H1 (cell line): ENCODE measurements around the gene DIDO1. TPM values are rescaled to one million over a fixed set of nuclear protein-coding genes. Genes with fewer than 3 reads are reported as not detected.

Experiments
- CTCF ChIA-PET: fragments of 300-600 bp; sonication (Branson Sonifier 250); formaldehyde crosslinking; loops from one replicate; lab custom pipeline; 2021; ENCODE audit not compliant: partially characterized antibody; lab: Charles Lee
- POLR2A ChIA-PET: fragments of 300-600 bp; sonication (Branson Sonifier 250); formaldehyde crosslinking; loops from one replicate; lab custom pipeline; 2021; ENCODE audit warnings: inconsistent platforms; ENCODE audit not compliant: partially characterized antibody; lab: Charles Lee
- DNase-seq, 2 experiments: peaks; one replicate each; pipeline versions ENCODE4 v3.0.0 to v3.0.0-alpha.2; 2010 to 2022; ENCODE audit warnings: low spot score in 2 of 2, low read depth in 1 of 2, mixed read lengths in 1 of 2
- FAIRE-seq: peaks from 2 replicates; lab custom pipeline; 2011; peaks lifted over from hg19 to GRCh38; lab: Jason Lieb, UNC
- H2AFZ ChIP-seq: 2 replicates; pipeline ENCODE4 v1.8.1; 2012; ENCODE audit warnings: low read length, inconsistent platforms
- H2AK5ac ChIP-seq: 2 replicates; pipeline ENCODE4 v1.6.1; 2013; ENCODE audit warnings: low read depth, low read length
- H2BK120ac ChIP-seq: replicated peaks from 2 replicates; pipeline ENCODE3; 2013; ENCODE audit warnings: low read depth, low read length, inconsistent platforms
- H2BK12ac ChIP-seq: 2 replicates; pipeline ENCODE4 v1.6.1; 2013; ENCODE audit warnings: low read depth, low read length
- H2BK15ac ChIP-seq: 2 replicates; pipeline ENCODE4 v1.6.1; 2013; ENCODE audit warnings: low read length
- H2BK20ac ChIP-seq: 2 replicates; pipeline ENCODE4 v1.6.1; 2013; ENCODE audit warnings: low read length
- H2BK5ac ChIP-seq: 2 replicates; pipeline ENCODE4 v1.6.1; 2013; ENCODE audit warnings: low read depth, low read length
- H3K14ac ChIP-seq: 2 replicates; pipeline ENCODE4 v1.6.1; 2013; ENCODE audit warnings: inconsistent platforms; ENCODE audit not compliant: insufficient read length
- H3K18ac ChIP-seq: 2 replicates; pipeline ENCODE4 v1.6.1; 2013; ENCODE audit warnings: low read length; ENCODE audit errors: extremely low read depth
- H3K23ac ChIP-seq: 2 replicates; pipeline ENCODE4 v1.6.1; 2013; ENCODE audit warnings: inconsistent platforms; ENCODE audit not compliant: insufficient read length
- H3K23me2 ChIP-seq: 2 replicates; pipeline ENCODE4 v1.6.1; 2013; ENCODE audit warnings: low read depth, low read length
- H3K27ac ChIP-seq: 2 replicates; pipeline ENCODE4 v1.6.1; 2011; ENCODE audit warnings: low read depth, low read length, inconsistent platforms
- H3K27me3 ChIP-seq, 4 experiments: replicated peaks in 1 of 4; 1 replicate in 1 of 4; 2 replicates in 3 of 4; pipeline versions ENCODE4 v1.6.1 to v1.8.1; 2011 to 2013; ENCODE audit warnings: low read length in 3 of 4, mild to moderate bottlenecking in 3 of 4, inconsistent platforms in 2 of 4, mixed read lengths in 2 of 4, moderate library complexity in 1 of 4; ENCODE audit not compliant: control insufficient read depth in 3 of 4, insufficient read depth in 3 of 4; ENCODE audit errors: extremely low read depth in 1 of 4
- H3K36me3 ChIP-seq, 4 experiments: 2 replicates each; pipeline versions ENCODE4 v1.6.1 to v1.8.1; 2011 to 2013; ENCODE audit warnings: mild to moderate bottlenecking in 4 of 4, low read length in 3 of 4, moderate library complexity in 2 of 4, control low read depth in 1 of 4, inconsistent platforms in 1 of 4; ENCODE audit not compliant: insufficient read depth in 4 of 4, control insufficient read depth in 2 of 4
- H3K4ac ChIP-seq: replicated peaks from 2 replicates; pipeline ENCODE3; 2013; ENCODE audit warnings: low read length, low read depth, mixed read lengths, inconsistent platforms; ENCODE audit not compliant: insufficient read length
- H3K4me1 ChIP-seq, 4 experiments: replicated peaks in 1 of 4; 1 replicate in 1 of 4; 2 replicates in 3 of 4; pipeline versions ENCODE4 v1.6.1 to v1.8.1; 2011 to 2013; ENCODE audit warnings: low read length in 3 of 4, inconsistent platforms in 2 of 4, mixed read lengths in 1 of 4; ENCODE audit not compliant: insufficient read depth in 4 of 4, control insufficient read depth in 3 of 4
- H3K4me2 ChIP-seq, 2 experiments: 2 replicates each; pipeline versions ENCODE4 v1.6.1 to v1.8.1; 2011 to 2013; ENCODE audit warnings: low read depth in 2 of 2, low read length in 2 of 2, control low read depth in 1 of 2, inconsistent platforms in 1 of 2, mild to moderate bottlenecking in 1 of 2; ENCODE audit not compliant: insufficient read depth in 1 of 2
- H3K4me3 ChIP-seq, 4 experiments: fragments of 200-600, 300-600 bp in 1 of 4; sonication (generic), shearing (Covaris generic), sonication (Bioruptor Twin) in 1 of 4; 2 replicates each; pipeline versions ENCODE4 v1.5.1 to v1.8.1; 2011 to 2016; ENCODE audit warnings: low read length in 4 of 4, low read depth in 3 of 4, control low read depth in 2 of 4, inconsistent platforms in 2 of 4, mild to moderate bottlenecking in 2 of 4, mixed read lengths in 1 of 4, moderate library complexity in 1 of 4; ENCODE audit not compliant: insufficient read depth in 2 of 4; ENCODE audit errors: extremely low read depth in 1 of 4
- H3K56ac ChIP-seq: replicated peaks from 2 replicates; pipeline ENCODE3; 2013; ENCODE audit warnings: low read depth, mild to moderate bottlenecking, mixed read lengths, low read length, inconsistent platforms; ENCODE audit not compliant: insufficient read length
- H3K79me1 ChIP-seq: 2 replicates; pipeline ENCODE4 v1.6.1; 2013; ENCODE audit warnings: low read depth, low read length, control low read depth
- H3K79me2 ChIP-seq, 2 experiments: 2 replicates each; pipeline versions ENCODE4 v1.6.1 to v1.8.1; 2012 to 2013; ENCODE audit warnings: low read length in 2 of 2, mild to moderate bottlenecking in 2 of 2, inconsistent platforms in 1 of 2; ENCODE audit not compliant: insufficient read depth in 2 of 2, control insufficient read depth in 1 of 2
- H3K9ac ChIP-seq, 4 experiments: replicated peaks in 1 of 4; 1 replicate in 1 of 4; 2 replicates in 3 of 4; pipeline versions ENCODE4 v1.6.1 to v1.8.1; 2011 to 2013; ENCODE audit warnings: low read depth in 3 of 4, low read length in 3 of 4, control low read depth in 2 of 4, mild to moderate bottlenecking in 2 of 4, moderate library complexity in 2 of 4, inconsistent platforms in 1 of 4; ENCODE audit errors: extremely low read depth in 1 of 4
- H3K9me3 ChIP-seq, 2 experiments: 2 replicates each; pipeline versions ENCODE4 v1.6.1 to v1.8.1; 2012 to 2013; ENCODE audit warnings: mild to moderate bottlenecking in 2 of 2, moderate library complexity in 2 of 2, control low read depth in 1 of 2, inconsistent platforms in 1 of 2, low read depth in 1 of 2, low read length in 1 of 2, mixed read lengths in 1 of 2; ENCODE audit not compliant: insufficient read depth in 2 of 2
- H4K20me1 ChIP-seq, 2 experiments: replicated peaks in 1 of 2; 2 replicates each; pipeline versions ENCODE3 to v1.8.1; 2011 to 2013; ENCODE audit warnings: inconsistent platforms in 2 of 2, low read length in 2 of 2, mild to moderate bottlenecking in 1 of 2; ENCODE audit not compliant: insufficient read depth in 2 of 2, control insufficient read depth in 1 of 2
- H4K5ac ChIP-seq: 2 replicates; pipeline ENCODE4 v1.6.1; 2013; ENCODE audit warnings: low read length, low read depth, mixed read lengths, inconsistent platforms; ENCODE audit not compliant: insufficient read length
- H4K8ac ChIP-seq: 2 replicates; pipeline ENCODE4 v1.8.0; 2013; ENCODE audit warnings: mild to moderate bottlenecking, moderate library complexity, low read length, inconsistent platforms; ENCODE audit not compliant: insufficient read depth; ENCODE audit errors: extremely low read depth
- H4K91ac ChIP-seq: replicated peaks from 2 replicates; pipeline ENCODE3; 2013; ENCODE audit warnings: low read length, mixed read lengths, inconsistent platforms; ENCODE audit not compliant: insufficient read length
- CHD2 ChIP-seq: IDR thresholded peaks from 2 replicates; pipeline ENCODE4 v1.6.1; 2012; ENCODE audit warnings: low read length, improper control_type of control experiment
- CTBP2 ChIP-seq: IDR thresholded peaks from 2 replicates; pipeline ENCODE4 v1.7.0; 2011; ENCODE audit warnings: borderline replicate concordance, mild to moderate bottlenecking, moderate library complexity, mixed read lengths, low read length; ENCODE audit not compliant: insufficient read depth, insufficient read length
- FOSL1 ChIP-seq: IDR thresholded peaks from 2 replicates; pipeline ENCODE4 v1.6.1; 2011; ENCODE audit warnings: mild to moderate bottlenecking, low read depth, low read length, moderate library complexity; ENCODE audit not compliant: insufficient read depth
- JUN ChIP-seq: IDR thresholded peaks from 2 replicates; pipeline ENCODE4 v1.6.1; 2011; ENCODE audit warnings: low read depth, mild to moderate bottlenecking, improper control_type of control experiment, low read length
- NANOG ChIP-seq: IDR thresholded peaks from 2 replicates; pipeline ENCODE4 v1.6.1; 2011; ENCODE audit warnings: low read length, low read depth, mild to moderate bottlenecking, inconsistent platforms; ENCODE audit not compliant: insufficient read depth, poor library complexity, severe bottlenecking
- POLR2A ChIP-seq, 2 experiments: IDR thresholded peaks; 1 replicate in 1 of 2; 2 replicates in 1 of 2; pipeline ENCODE4 v1.6.1; 2011; ENCODE audit warnings: low read depth in 2 of 2, low read length in 2 of 2, mild to moderate bottlenecking in 2 of 2; ENCODE audit errors: control extremely low read depth in 1 of 2
- RFX5 ChIP-seq: IDR thresholded peaks from 2 replicates; pipeline ENCODE4 v1.6.1; 2011; ENCODE audit warnings: low read depth, low read length, improper control_type of control experiment, borderline replicate concordance
- SP1 ChIP-seq: IDR thresholded peaks from 2 replicates; pipeline ENCODE4 v1.6.1; 2011; ENCODE audit warnings: low read depth, low read length
- SUZ12 ChIP-seq: fragments of 200-600 bp; sonication (generic); IDR thresholded peaks from 2 replicates; pipeline ENCODE4 v1.6.1; 2012; ENCODE audit warnings: mild to moderate bottlenecking, inconsistent platforms, low read length, moderate library complexity, mixed read lengths
- TAF1 ChIP-seq: IDR thresholded peaks from 2 replicates; pipeline ENCODE4 v1.6.1; 2011; ENCODE audit warnings: mild to moderate bottlenecking, low read depth, low read length
- TAF7 ChIP-seq: optimal IDR thresholded peaks from 2 replicates; pipeline ENCODE3; 2011; ENCODE audit warnings: low read depth, mild to moderate bottlenecking, inconsistent platforms, low read length, moderate library complexity, borderline replicate concordance
- TBP ChIP-seq: IDR thresholded peaks from 2 replicates; pipeline ENCODE4 v1.6.1; 2011; ENCODE audit warnings: low read depth, low read length, improper control_type of control experiment
- WGBS, 2 experiments: shearing (Covaris generic) in 1 of 2; methylation state at CpG; one replicate each; pipeline versions ENCODE4 v1.1.6 to v1.1.7; 2013 to 2015; ENCODE audit warnings: low lambda C conversion rate in 2 of 2, mixed read lengths in 2 of 2, inconsistent platforms in 1 of 2, low coverage in 1 of 2, missing lambda C conversion rate in 1 of 2; ENCODE audit not compliant: insufficient replicate concordance in 2 of 2, insufficient coverage in 1 of 2, insufficient read length in 1 of 2; ENCODE audit errors: extremely low coverage in 1 of 2, missing lambda C conversion rate in 1 of 2; 5-methylcytosine and 5-hydroxymethylcytosine counted together
- polyA plus RNA-seq, 7 experiments: library from polyadenylated mRNA; depleted of rRNA in 3 of 7; stranded (reverse) in 5 of 7; unstranded in 2 of 7; fragments of >200 nt in 5 of 7; fragments of 200-250 nt in 2 of 7; gene quantifications; 1 replicate in 5 of 7; 2 replicates in 1 of 7; 4 replicates in 1 of 7; pipeline versions ENCODE4 v1.2.1 to v1.2.3, GENCODE V29; 2011 to 2013; ENCODE audit warnings: missing spikeins in 2 of 7, mixed read lengths in 2 of 7
- total RNA-seq: library from RNA; stranded (reverse); fragmentation: NEBNext Ultra II Directional; extraction: Animal tissue kit (Norgen Biotek cat#: 25700); gene quantifications from 2 replicates; pipeline ENCODE4 v1.2.1, GENCODE V29; 2021
- TF ChIP-seq, protein P1 (sequence below): IDR thresholded peaks from 2 replicates; pipeline ENCODE4 v1.6.1; 2011; ENCODE audit warnings: low read depth, mild to moderate bottlenecking, low read length; ENCODE audit not compliant: insufficient read depth

Gene DIDO1
- total and polyA plus RNA-seq, 2 of the 8 experiments (the other 6 are each of a cell fraction or from before 2014, with no cell fraction given), result 53.6 to 82.8 TPM

DNA sequence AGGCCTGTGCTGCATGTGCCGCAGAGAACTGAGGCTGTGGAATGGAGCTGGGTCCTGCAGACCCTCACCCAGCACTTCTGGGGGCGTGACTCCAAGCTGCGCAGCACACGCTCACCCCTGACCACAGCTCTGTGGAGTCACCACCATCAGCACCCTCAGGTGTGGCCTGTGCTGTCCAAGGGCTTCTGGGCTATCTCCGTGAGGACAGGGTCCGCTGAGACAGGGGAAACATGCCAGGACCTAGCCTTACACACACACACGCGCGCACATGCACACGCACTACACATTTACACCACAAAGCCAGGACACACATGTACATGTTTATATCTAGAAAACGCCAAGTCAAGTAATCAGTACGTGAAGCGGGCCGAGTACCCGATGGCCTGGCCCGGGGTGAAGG is 37.9 kb downstream of the DIDO1 start:
- H3K27me3 ChIP-seq, result no peaks in the 10 kb centered on the region

More for the DNA sequence above, 37.9 kb downstream of the DIDO1 start:
- Histone ChIP-seq H3K56ac (no peak overlapping the region), H4K20me1 (peaks cover 6 to 12% of the 10 kb centered on the region in 2 experiments), H3K9me3 (peaks cover 0 to 3% of the 10 kb centered on the region in 2 experiments; a peak in 1 of 4 replicates), H2BK15ac (no peak overlapping the region), H2BK5ac (peak overlapping the region; percentile 18; the same call in 1 of the 2 replicates), H3K14ac (no peak overlapping the region), H2BK20ac (no peak overlapping the region), H3K4ac (no peak overlapping the region), H2BK12ac (no peak overlapping the region), H4K91ac (no peak overlapping the region), H3K79me2 (no peaks in the 10 kb centered on the region), H3K4me2 (no peak overlapping the region), H2BK120ac (no peak overlapping the region), H2AK5ac (no peak overlapping the region), H3K18ac (no peak overlapping the region), H2AFZ (no peak overlapping the region), H3K4me1 (peaks cover 0 to 19% (median 9%) of the 10 kb centered on the region in 4 experiments; a peak in 5 of 7 replicates), H4K8ac (no peak overlapping the region), H4K5ac (no peak overlapping the region), H3K23ac (no peak overlapping the region), H3K27ac (no peak overlapping the region), H3K9ac (no peak overlapping the region; a peak in 1 of 7 replicates), H3K79me1 (no peaks in the 10 kb centered on the region), H3K23me2 (no peaks in the 10 kb centered on the region), H3K4me3 (no peak overlapping the region), H3K36me3 (peaks cover 43 to 66% (median 52%) of the 10 kb centered on the region in 4 experiments)
- 92% methylated on average over 16 of the region's 16 CpGs; no CpG with 5 or more reads in 1 of the 2 experiments for WGBS, 2 experiments
- ChIA-PET CTCF (interaction anchor here (1.4 to 6.4 kb wide), 6 partner anchors 12 to 120 kb away, joined by 4 to 56 read pairs (median 6); no protein-coding TSS in a partner anchor), POLR2A (interaction anchor here (2.5 to 8.5 kb wide), 3 partner anchors 12 to 49 kb away, joined by 14 to 88 read pairs (median 35); partner anchors contain the start of gene GID8)
- no peak for TF ChIP-seq RFX5
- TF ChIP-seq JUN, result no peak
- no peak for TF ChIP-seq TBP
- TF ChIP-seq FOSL1, result no peak
- no peak for TF ChIP-seq CTBP2
- no peak for TF ChIP-seq CHD2
- TF ChIP-seq SP1, result no peak
- no peak for TF ChIP-seq TAF7
- TF ChIP-seq POLR2A (IDR thresholded peaks at IDR 0.05; ENCODE audit: control extremely low read depth in 1 of 2, low read depth in 2 of 2, low read length in 2 of 2), result no peak
- no peak for TF ChIP-seq NANOG
- TF ChIP-seq, protein P1, sequence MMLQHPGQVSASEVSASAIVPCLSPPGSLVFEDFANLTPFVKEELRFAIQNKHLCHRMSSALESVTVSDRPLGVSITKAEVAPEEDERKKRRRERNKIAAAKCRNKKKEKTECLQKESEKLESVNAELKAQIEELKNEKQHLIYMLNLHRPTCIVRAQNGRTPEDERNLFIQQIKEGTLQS, result no peak
- no peak for TF ChIP-seq SUZ12
- no peak for TF ChIP-seq TAF1
- FAIRE-seq (no peak), DNase-seq (no peak)
